GM12891 (cell line): ENCODE results near the gene PI4KA.

ENCODE experiments used
- DNase-seq: peaks from one replicate; pipeline ENCODE4 v3.0.0; 2011; ENCODE audit warnings: low spot score; ENCODE audit not compliant: insufficient read length
- FAIRE-seq: peaks from 2 replicates; lab custom pipeline; 2011; peaks lifted over from hg19 to GRCh38; lab: Jason Lieb, UNC
- PAX5 ChIP-seq: IDR thresholded peaks from 2 replicates; pipeline ENCODE4 v1.6.1; 2011; ENCODE audit warnings: low read length, moderate library complexity, mild to moderate bottlenecking; ENCODE audit not compliant: insufficient read depth, severe bottlenecking
- POLR2A ChIP-seq: IDR thresholded peaks from 2 replicates; pipeline ENCODE4 v1.6.1; 2011; ENCODE audit warnings: low read depth, low read length, control low read depth
- POLR2AphosphoS5 ChIP-seq: IDR thresholded peaks from 2 replicates; pipeline ENCODE4 v1.6.1; 2011; ENCODE audit warnings: low read depth, low read length, control low read depth
- POU2F2 ChIP-seq: IDR thresholded peaks from 2 replicates; pipeline ENCODE4 v1.6.1; 2011; ENCODE audit warnings: low read depth, mild to moderate bottlenecking, control low read depth, low read length, moderate library complexity
- SPI1 ChIP-seq: IDR thresholded peaks from 2 replicates; pipeline ENCODE4 v1.6.1; 2011; ENCODE audit warnings: low read depth, low read length, control low read depth
- TAF1 ChIP-seq: IDR thresholded peaks from 2 replicates; pipeline ENCODE4 v1.6.1; 2011; ENCODE audit warnings: low read depth, low read length, control low read depth

The PI4KA gene

DNA sequence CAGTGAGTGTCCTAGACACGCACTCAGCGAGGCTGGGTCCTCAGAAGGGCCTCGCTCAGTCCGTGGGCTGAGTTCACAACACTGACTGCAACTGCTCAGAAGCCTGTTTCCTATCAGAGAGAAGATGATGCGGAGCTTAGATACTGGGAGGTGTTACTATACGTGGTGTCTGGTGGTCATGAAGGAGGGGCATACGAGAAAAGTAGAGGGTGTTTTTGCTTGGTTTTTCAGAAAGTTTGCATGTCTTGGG, 94.2 kb downstream of the PI4KA start:
- DNase-seq (no peak), FAIRE-seq (no peak)
- TF ChIP-seq POU2F2 (no peak), POLR2A (no peak), TAF1 (no peak), PAX5 (no peak), SPI1 (no peak), POLR2AphosphoS5 (no peak)

DNA sequence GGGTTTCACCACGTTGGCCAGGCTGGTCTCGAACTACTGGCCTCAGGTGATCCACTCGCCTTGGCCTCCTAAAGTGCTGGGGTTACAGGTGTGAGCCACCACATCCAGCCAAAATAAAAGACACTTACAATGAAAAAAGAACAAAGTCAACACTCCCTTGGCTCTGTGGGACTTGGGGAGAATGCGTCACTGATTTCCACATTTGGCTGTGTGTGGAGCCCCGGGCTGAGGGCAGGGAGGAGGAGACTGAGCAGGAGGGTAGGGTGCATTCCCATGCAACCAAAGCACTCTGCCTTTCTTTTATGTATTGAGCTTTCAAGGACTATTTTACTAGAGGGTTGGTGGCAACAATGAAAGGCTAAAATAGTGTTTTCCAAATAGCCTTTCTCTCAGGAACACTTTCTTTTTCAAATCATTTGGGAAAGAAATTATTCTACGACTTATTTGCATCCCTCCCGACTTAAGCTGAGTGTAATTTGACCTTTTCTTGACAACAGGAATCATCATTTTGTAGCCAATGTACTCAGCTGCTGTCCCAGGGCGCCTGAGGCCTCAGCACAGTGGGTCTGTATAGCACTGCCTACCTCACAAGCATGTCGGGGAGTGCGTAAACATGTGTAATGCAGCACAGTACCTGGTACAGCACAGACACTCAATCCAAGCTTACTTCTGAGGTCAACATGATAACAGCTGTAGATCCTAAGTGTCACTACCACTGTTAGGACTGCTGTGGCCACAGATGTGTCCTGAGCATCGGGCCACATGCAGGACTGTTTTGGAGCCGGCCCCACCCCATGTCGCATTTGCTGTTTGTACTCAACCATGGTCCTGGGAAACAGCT, 94.8 kb downstream of the PI4KA start:
- no peak for DNase-seq
- TF ChIP-seq TAF1 (no peak), POU2F2 (no peak), POLR2A (no peak), POLR2AphosphoS5 (no peak), SPI1 (no peak), PAX5 (no peak)
- FAIRE-seq, result no peak

DNA sequence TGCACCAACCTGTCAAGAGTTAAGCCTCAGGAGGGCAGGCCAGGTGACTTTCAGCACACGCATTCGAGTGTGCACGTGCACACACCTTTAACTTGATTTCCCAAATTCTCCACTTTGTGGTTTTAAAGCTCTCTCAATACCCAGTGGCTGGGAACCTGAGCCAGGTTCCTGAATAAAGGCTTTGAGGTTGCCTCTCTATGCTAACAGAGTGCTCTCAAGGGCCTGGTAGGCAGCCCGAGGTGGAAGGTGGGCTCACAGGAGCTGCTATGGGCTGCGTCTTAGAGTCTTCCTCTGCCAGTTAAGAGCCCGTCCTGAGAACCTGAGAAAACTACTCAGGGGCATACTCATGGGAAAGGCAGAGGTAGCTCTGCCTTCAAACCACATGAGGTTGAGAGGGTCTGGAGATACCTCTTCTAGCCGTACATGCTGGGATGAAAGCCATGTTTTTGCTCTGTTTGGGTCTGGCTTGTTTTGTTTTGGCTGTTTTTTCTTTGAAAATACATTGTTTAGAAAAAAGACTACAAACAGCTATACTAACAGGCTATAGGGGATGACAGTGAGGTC, 96.3 kb downstream of the PI4KA start:
- no peak for FAIRE-seq
- no peak for TF ChIP-seq SPI1
- TF ChIP-seq POLR2AphosphoS5, result no peak
- TF ChIP-seq TAF1, result no peak
- no peak for TF ChIP-seq PAX5

DNA sequence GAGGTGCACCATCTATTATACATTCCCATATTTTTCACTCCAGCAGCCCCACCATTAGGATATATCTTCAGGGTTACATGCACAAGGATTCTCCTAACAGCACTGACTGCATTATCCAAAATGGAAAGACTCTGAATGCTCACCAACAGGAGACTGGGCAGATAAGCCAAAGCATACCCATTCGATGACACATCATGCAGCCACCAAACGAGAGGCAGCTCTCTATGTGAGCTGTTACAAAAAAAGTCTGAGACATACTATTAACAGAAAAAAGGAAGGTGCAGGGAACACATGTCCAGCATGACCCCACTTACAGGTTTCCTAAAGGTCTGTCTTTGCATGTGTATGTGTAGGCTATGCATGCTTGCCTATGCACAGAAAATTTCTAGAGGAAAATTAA, 97.1 kb downstream of the PI4KA start:
- no peak for DNase-seq
- TF ChIP-seq POLR2AphosphoS5, result no peak
- no peak for TF ChIP-seq POU2F2
- FAIRE-seq, result no peak

More for the DNA sequence above, 96.3 kb downstream of the PI4KA start:
- DNase-seq, result no peak

DNA sequence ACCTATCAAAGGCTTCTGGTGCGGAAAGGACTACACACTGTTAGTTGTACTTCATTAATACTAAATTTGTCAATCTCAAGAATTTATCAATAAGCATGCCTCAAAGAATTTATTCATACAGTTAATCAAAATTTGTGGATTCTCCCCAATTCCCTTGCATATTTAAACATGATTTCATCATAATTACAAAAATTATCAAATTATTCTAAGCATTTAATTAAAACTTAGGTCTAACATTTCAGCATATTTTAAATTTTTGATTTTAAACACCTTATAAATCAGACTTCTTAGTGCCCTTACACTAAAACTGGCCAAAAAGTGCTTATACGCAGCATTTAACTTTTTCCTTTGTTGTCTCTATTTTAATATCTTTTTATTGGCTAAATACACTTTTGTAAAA, 98.5 kb downstream of the PI4KA start:
- no peak for FAIRE-seq

DNA sequence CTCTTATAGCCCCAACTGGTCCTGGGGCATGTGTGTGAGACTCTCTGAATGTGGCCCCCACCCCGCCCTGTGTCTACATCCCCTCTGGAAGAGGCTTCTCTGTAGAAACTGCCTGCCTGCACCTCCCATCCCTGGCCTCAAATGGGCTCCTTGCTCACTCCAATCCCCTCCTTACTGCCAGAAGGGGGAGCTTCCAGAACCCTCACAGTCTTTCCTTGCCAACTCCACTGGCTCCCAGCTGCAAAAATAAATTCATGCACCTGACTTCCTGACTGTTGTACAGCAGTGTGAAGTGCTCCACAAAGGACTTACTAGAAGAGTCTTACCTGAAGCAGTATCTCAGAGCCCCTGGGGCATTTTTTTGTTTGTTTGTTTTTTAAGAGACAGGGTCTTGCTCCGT, 99.9 kb downstream of the PI4KA start:
- DNase-seq, result no peak
- no peak for TF ChIP-seq SPI1
- no peak for TF ChIP-seq PAX5
- no peak for TF ChIP-seq POLR2A
- FAIRE-seq, result no peak

More for the DNA sequence above, 98.5 kb downstream of the PI4KA start:
- DNase-seq, result no peak
- TF ChIP-seq TAF1 (no peak), POLR2A (no peak), POU2F2 (no peak), PAX5 (no peak), POLR2AphosphoS5 (no peak), SPI1 (no peak)

DNA sequence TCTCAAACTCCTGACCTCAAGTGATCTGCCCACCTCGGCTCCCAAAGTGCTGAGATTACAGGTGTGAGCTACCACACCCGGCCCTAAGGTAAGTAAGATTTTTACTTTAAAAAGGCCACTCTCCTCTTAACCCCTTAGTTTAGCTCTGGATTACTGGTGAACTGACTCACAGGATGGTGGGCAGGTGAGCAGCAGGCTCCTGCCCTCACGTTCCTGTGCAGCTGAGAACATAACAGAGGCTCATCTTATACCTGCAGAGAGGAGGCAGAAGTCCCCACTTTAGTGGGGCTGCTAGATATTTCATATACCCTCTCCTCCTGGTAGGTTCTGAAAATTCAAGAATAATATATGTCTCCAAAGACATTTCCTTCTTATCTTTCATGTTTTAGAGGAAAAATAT, 101.8 kb downstream of the PI4KA start:
- no peak for DNase-seq
- TF ChIP-seq POLR2A, result no peak
- TF ChIP-seq POLR2AphosphoS5, result no peak
- TF ChIP-seq SPI1, result no peak
- no peak for TF ChIP-seq POU2F2
- no peak for TF ChIP-seq PAX5
- no peak for TF ChIP-seq TAF1
- FAIRE-seq, result no peak

DNA sequence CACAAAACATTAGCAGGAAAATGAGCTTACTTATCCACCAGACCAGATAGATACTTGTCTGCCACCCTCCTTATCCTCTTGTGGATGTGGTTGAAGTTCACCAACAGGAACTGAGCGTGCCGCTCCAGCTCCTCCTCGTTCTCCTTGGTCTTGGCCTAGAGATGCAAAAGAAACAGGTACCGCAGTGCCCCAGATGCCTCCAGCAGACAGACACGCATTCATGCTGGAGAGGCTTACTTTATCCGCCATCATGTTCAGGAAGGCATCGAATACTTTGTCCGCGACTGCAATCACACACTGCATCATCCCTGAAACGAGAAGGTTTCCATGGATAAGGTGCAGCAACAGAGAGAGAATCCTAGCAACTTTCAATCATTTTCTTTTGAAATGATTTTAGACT, 105.7 kb downstream of the PI4KA start:
- FAIRE-seq, result no peak
- no peak for DNase-seq
- TF ChIP-seq SPI1 (no peak), PAX5 (no peak), POLR2AphosphoS5 (no peak), POLR2A (no peak), TAF1 (no peak), POU2F2 (no peak)

DNA sequence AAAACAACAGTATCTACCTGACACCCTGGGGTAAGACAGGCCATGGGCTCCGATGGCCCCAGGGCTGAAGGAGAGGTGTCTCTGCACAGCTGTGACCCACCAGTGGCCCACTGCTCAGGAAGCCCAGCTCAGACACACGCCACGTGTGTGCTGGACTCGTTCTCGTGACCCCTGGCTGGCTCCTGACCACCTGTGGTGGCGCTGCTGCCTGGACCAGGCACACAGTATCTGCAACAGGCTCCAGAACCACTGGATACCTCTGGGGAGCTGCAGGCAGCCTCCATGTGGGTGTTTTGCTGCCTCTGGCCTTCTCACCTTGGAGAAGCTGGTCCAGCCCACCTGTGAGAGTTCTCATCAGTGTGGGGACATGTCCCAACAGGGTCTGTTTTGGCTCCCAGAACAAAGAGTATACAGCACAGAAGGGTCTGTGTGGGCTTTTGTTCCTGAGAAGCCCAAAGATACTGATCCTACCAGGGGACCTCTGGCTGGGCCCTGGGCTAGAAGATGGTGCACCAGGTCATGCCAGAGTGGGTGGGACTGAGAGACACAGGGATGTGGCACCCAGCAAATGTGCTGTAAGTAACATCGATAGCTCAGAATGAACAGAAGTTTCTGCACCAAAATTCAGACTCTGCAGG, 106.4 kb downstream of the PI4KA start:
- DNase-seq, result no peak
- TF ChIP-seq PAX5 (no peak), POU2F2 (no peak), SPI1 (no peak), POLR2A (no peak), POLR2AphosphoS5 (no peak), TAF1 (no peak)
- no peak for FAIRE-seq
